Measurements from ENCODE around the gene MYH14.

Gene MYH14

GRCh38 chr19:50300051-50300450, 96.6 kb downstream of the MYH14 start:
- DNase-seq, result no peak

GRCh38 chr19:50300814-50301606, 97.6 kb downstream of the MYH14 start:
- no peak for DNase-seq

GRCh38 chr19:50301607-50301971, 98.2 kb downstream of the MYH14 start:
- DNase-seq, result no peak

DNA sequence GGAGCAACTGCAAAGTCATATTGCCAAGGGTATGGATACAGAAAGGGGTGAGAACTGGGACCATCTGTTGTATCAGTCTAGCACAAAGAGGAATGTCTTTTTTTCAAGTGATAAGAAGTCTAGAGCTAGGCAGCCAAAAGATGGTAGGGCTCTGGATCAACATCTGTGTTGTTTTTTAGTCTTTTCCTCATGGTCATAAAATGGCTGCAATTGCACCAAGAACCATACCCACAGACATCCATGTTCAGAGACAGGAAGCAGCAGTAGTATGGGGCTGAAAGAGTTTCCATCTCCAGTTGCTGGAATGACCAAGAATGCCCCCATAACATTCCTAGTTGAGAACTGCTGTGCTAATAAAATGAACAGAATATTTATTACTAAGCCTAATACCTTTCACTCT, 100.1 kb downstream of the MYH14 start:
- DNase-seq, result no peak

GRCh38 chr19:50308991-50309390, 105.6 kb downstream of the MYH14 start:
- DNase-seq, result no peak

GRCh38 chr19:50309396-50310125, 106.1 kb downstream of the MYH14 start:
- no peak for DNase-seq

GRCh38 chr19:50310759-50311465, 107.5 kb downstream of the MYH14 start:
- DNase-seq, result no peak

DNA sequence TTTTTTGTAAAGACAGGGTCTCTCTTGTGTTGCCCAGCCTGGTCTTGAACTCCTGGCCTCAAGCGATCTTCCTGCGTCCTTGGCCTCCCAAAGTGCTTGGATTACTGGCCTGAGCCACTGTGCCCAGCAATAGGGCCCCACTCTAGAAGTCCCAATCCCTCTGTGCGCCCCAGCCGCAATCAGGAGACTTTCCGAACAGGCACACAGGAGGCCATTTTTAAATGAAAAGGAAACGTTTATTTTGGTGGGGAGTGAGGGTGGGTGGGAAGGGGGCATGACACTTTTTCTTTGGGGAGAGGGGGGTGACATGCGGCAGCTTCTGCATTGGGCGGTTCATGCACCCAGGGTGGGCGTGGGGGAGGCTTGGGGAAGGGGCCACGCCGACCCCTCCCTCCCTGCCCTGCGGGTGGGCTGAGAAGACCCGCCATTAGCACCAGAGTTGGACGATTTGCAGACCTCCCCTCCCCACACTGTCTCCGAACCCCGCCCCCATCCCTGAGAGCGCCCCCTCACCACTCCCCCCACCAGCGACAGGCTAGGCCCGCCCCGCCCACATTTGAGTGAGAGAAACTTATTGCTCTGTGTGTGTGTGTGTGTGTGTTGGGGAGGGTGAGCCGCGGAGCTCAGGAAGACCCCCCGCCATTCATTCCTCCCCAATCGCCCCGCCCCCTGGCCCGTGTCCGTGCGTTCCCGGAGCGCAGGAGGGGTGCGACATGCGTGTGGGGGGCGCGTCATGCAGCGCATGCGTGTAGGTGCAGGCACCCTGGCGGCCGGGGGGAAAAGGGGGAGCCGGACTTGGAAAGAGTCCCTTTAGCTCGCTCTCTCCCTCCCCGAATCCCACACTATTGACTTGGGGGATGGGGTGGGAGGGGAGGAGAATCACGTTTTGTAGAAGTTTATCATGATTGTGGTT, 108.6 kb downstream of the MYH14 start:
- DNase-seq, result no peak

DNA sequence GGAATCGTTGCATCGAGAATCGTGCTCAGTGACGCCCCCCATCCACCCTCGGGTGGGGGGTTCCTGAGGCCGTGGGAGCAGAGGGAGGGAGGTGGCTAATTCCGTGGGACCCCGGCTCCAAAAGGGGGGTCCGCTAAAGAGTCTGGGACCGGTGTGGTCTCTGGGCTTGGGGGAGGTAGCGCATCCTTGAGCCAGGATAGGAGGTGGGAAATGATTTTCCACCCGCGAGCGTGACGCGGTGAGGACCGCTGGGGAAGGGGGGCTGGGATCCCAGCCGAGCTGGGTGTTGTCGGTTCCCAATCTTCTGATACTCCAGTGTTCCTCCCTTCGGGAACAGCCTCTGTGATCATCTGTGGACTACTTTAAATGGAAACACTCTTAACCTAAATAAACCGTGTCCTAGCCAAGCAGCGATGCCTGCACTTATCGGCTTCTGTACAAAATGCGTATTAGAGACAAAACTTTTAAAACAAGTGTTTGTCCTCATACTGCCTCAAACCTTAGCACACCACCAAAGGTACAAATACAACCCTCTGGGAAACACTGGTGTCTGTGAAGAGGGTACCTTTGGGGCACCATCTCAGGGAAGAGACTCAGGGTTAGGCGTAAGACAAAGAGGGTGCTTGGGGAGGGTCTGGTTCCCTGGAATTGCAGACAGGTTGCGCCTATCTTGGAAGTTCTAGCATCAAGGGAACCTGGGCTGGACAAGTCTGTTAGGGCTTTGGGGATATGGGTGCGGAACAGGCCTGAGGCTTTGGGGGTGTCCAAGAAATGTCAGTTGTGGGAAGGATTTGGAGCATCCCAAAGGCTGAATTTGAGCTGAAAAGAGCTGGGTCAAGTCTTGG, 109.8 kb downstream of the MYH14 start:
- DNase-seq, result no peak

- no peak for DNase-seq
Observed at GRCh38 chr19:50313812-50314536, 110.6 kb downstream of the MYH14 start.

DNA sequence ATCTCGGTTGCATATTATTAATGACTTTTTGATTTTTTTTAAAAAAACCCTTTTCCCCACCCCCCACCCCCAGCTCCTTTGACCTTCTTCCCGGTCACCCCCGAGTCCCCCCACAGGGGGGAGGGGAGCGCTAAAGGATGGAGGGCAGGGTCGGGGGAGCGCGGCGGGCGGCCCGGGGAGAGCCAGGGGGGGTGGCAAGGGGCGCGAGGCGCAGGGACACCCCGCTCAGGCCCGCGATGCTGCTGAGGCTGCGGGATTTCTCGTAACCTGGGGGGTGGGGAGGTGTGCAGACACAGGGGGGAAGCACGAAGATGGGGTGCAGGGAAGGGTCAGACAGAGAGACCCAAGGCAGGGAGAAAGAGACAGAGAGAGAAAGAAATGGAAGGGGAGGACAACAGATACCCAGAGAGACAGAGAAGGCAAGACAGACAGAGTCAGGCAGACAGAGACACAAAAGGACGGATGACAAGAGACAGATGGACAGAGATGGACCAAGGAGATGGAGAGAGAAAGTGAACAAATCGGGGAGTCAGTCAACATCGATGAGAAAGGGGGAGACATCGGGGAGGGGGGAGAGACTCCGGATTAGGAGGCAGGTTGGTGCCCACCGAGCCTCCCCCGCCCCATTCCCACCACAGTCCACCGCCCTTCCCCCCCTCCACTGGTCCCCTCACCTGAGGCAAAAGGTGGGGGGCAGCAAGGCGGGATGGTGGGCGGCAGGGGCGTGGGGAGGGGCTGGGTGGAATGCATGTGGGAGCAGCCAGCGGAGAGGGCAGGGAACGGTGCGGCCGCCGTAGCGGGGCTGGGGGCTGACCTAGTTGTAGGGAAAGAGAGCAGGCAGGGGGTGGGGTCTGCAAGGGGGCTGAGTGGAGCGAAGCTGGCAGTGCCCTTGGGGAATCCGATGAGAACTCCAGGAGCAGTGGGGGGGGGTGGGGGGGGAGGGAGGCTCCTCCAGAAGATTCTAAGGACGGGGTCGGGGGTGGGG, 111.6 kb downstream of the MYH14 start:
- no peak for DNase-seq

DNA sequence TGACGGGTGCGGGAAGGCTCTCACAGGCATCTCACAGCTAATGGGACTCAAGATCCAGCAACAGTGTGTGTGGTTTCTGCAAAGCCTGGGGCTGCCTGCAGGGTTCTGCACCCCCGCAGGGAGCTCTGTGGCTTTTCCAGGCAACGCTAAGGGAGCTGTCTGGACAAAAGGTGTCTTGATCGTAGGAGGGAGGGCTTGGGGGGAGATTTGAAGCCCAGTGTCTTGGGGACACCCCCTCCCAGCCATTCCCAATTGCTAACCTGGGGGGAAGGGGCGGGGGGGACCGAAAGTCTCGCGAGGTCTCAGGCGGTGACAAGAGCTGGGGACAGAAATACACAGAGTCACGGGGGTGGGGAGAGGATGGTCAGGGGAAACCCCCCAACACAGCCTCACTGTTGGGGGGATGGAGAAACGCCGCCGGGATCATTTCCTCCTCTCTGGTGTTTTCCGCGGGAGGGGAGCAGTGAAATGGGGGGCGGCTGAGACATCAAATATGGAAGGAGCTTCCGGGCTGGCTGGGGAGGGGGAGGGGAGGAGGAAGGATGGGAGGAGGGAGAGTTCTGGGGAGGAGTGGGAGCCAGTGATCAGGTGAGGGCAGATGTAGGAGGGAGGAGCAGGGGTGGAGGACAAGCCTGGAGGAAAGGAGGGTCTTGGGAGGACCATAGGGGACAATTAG, 112.5 kb downstream of the MYH14 start:
- DNase-seq, result no peak

GRCh38 chr19:50317115-50317514, 113.7 kb downstream of the MYH14 start:
- DNase-seq, result no peak

- DNase-seq, result no peak
Observed at GRCh38 chr19:50318438-50318837, 115.0 kb downstream of the MYH14 start.

DNA sequence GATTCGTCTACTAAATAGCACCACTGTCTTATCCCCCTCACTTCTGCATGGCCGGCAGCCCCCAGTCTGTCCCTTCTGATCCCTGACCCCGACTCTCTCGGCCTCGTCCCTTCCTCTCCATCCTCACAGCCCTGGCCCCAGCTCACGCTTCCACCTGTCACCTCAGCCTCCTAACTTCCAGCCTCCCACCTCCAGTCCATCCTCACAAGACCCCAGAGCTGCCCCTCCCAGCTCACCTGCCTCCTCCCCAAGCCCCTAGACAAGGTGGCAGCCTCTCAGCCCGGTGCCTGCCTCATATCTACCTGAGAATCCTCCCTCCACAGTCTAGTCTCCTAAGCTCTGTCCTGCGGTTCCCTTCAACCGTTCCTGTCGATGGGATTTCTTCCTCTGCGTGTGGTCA, 115.7 kb downstream of the MYH14 start:
- no peak for DNase-seq

DNA sequence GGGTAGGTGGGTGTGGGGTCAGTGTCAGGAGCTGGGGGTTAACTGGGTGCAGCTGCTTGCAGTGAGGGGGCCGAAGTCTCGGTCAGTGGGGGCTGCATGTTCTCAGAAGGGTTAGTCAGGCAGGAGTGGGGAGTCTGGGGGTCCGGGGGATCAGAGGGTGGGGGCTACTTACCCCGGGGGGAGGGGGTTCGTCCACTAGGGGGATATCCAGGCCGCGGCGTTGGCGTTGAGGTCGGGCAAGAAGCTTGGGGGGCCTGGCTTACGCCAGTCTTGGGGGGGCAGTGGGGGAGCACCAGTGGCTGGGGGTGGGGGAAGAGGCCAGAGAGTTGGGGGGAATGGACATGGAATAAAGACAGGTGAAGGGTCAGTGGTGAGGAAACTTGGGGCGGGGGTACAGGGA, 116.6 kb downstream of the MYH14 start:
- DNase-seq, result no peak

GRCh38 chr19:50320596-50320995, 117.2 kb downstream of the MYH14 start:
- DNase-seq, result no peak

DNA sequence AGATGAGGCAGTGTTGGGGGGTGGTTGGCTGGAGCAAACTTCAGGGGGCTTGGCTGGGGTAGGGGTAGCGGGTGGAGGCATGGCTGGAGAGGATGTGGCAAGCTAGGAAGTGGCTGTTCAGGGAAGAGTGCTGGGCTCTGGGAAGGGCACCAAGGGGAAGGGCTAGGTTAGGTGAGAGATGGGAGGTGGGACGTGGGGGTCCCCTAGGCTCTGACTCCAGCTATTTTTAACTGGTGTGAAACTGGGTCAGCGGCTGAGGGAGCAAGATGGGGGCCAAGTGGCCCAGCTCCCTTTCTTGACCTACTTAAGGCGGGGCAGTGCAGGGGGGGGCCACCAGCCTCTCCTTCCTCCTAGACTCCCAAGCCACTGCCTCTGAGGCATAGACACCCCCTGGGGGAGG, 118.4 kb downstream of the MYH14 start:
- DNase-seq, result no peak

DNA sequence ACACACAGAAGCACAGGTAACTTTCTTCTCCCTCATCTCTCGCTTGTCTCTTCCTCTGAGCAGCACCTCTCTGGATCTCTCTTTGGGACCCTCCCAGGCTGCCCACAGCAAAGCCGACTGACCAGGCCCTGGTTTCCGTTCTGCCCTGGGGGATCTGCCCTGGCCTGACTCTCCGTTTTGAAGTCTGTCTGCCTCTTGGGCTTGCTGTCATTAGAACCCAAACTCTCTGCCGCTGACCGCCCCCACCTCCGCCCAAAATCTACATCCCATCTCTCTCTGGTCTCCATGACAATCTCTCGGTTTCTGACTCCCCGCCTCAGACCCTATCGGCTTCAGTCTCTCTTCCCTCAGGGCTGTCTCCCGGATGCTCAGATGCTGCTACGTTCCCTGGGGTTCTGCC, 118.8 kb downstream of the MYH14 start:
- DNase-seq, result no peak

Data from cortex of kidney (tissue), 1 donor.